GM13976 (cell line): ENCODE results near the gene RER1.

Experiments used
- DNase-seq: peaks from one replicate; pipeline ENCODE4 v3.0.0; 2012; ENCODE audit warnings: low spot score
- CTCF ChIP-seq: IDR thresholded peaks from 2 replicates; pipeline ENCODE4 v1.5.1; 2012; ENCODE audit warnings: borderline replicate concordance, mild to moderate bottlenecking; ENCODE audit not compliant: insufficient read depth; ENCODE audit errors: extremely low read depth, missing control alignments, control extremely low read depth
- in situ Hi-C: fragments of 300-500 bp; cut with MboI; formaldehyde crosslinking; loops from one replicate; pipeline ENCODE4 v1.12.0; 2022; ENCODE audit warnings: low sequenced_read_pairs, mixed read lengths, inconsistent platforms; ENCODE audit not compliant: unreplicated experiment

The RER1 gene

GRCh38 chr1:2350501-2350900 is 41.1 kb upstream of the RER1 start:
- TF ChIP-seq CTCF, result no peak
- in situ Hi-C loops, result no loop called here
- no peak for DNase-seq

GRCh38 chr1:2350911-2351655 is 40.6 kb upstream of the RER1 start:
- no peak for TF ChIP-seq CTCF
- in situ Hi-C loops, result no loop called here
- DNase-seq, result no peak

GRCh38 chr1:2351723-2352122 is 39.9 kb upstream of the RER1 start:
- in situ Hi-C loops, result no loop called here
- no peak for DNase-seq
- TF ChIP-seq CTCF, result no peak

GRCh38 chr1:2352341-2352896 is 39.2 kb upstream of the RER1 start:
- no peak for DNase-seq
- no peak for TF ChIP-seq CTCF
- in situ Hi-C loops, result no loop called here

GRCh38 chr1:2352897-2353550 is 38.6 kb upstream of the RER1 start:
- in situ Hi-C loops, result no loop called here
- DNase-seq, result no peak
- TF ChIP-seq CTCF, result no peak

- in situ Hi-C loops, result no loop called here
- TF ChIP-seq CTCF, result no peak
- DNase-seq, result no peak
Measured at GRCh38 chr1:2353551-2354438, 37.8 kb upstream of the RER1 start.
